K562 (cell line): ENCODE data around the gene ITSN1. TPM values are rescaled to one million over a fixed set of nuclear protein-coding genes. Genes with fewer than 3 reads are reported as not detected.
A peak's percentile ranks its signal among the peaks of the same experiment; 100 is the strongest.

Experiments
- ARHGAP35 ChIP-seq: fragments of 450-650 bp; IDR thresholded peaks from 2 replicates; pipeline ENCODE4 v1.6.1; 2018; ENCODE audit not compliant: partially characterized antibody
- ASH1L ChIP-seq: fragments of 450-650 bp; IDR thresholded peaks from 2 replicates; pipeline ENCODE4 v1.6.1; 2018; ENCODE audit warnings: borderline replicate concordance, mild to moderate bottlenecking, low read depth; ENCODE audit not compliant: partially characterized antibody
- FOXK2 ChIP-seq, 2 experiments: fragments of 450-650 bp; IDR thresholded peaks in 1 of 2; conservative IDR thresholded peaks in 1 of 2; 2 replicates each; pipeline ENCODE4 v1.6.1; 2016; ENCODE audit warnings: low read depth in 2 of 2, mild to moderate bottlenecking in 1 of 2
- HNRNPH1 ChIP-seq: fragments of 200-400 bp; formaldehyde crosslinking; optimal IDR thresholded peaks from 2 replicates; pipeline ENCODE3; 2017; ENCODE audit warnings: low read depth, mild to moderate bottlenecking, low read length, moderate library complexity
- HNRNPLL ChIP-seq: fragments of 200-400 bp; formaldehyde crosslinking; IDR thresholded peaks from 2 replicates; pipeline ENCODE4 v1.6.1; 2017; ENCODE audit warnings: low read length, low read depth, mild to moderate bottlenecking; ENCODE audit not compliant: poor library complexity, severe bottlenecking
- MECOM ChIP-seq: fragments of 250-450 bp; sonication (Bioruptor Pico); IDR thresholded peaks from 2 replicates; pipeline ENCODE4 v1.8.0; 2022; ENCODE audit warnings: inconsistent platforms
- MYNN ChIP-seq, 2 experiments: sonication (generic); formaldehyde crosslinking in 1 of 2; IDR thresholded peaks; 2 replicates each; pipeline versions ENCODE4 v1.5.0 to v1.6.1; 2016 to 2020; ENCODE audit warnings: antibody characterized with exemption in 1 of 2, missing genetic modification reagents in 1 of 2
- RBFOX2 ChIP-seq: fragments of 200-400 bp; formaldehyde crosslinking; IDR thresholded peaks from 2 replicates; pipeline ENCODE4 v1.6.1; 2017; ENCODE audit warnings: low read depth, mild to moderate bottlenecking, low read length, moderate library complexity
- RFX1 ChIP-seq: fragments of 450-650 bp; IDR thresholded peaks from 2 replicates; pipeline ENCODE4 v1.6.1; 2016; ENCODE audit warnings: mild to moderate bottlenecking, moderate library complexity
- SIN3A ChIP-seq, 2 experiments: fragments of 150-350 bp in 1 of 2; IDR thresholded peaks; 2 replicates each; pipeline ENCODE4 v1.6.1; 2011 to 2016; ENCODE audit warnings: borderline replicate concordance in 2 of 2, low read depth in 2 of 2, low read length in 2 of 2, mild to moderate bottlenecking in 2 of 2, moderate library complexity in 2 of 2; ENCODE audit not compliant: control insufficient read depth in 1 of 2
- SIRT6 ChIP-seq: IDR thresholded peaks from one replicate; pipeline ENCODE4 v1.6.1; 2012; ENCODE audit warnings: low read depth, mild to moderate bottlenecking, control low read depth, inconsistent platforms, low read length, moderate library complexity
- SNRNP70 ChIP-seq: fragments of 200-400 bp; formaldehyde crosslinking; optimal IDR thresholded peaks from 2 replicates; pipeline ENCODE3; 2017; ENCODE audit warnings: low read depth, low read length
- TARDBP ChIP-seq: fragments of 450-650 bp; IDR thresholded peaks from 2 replicates; pipeline ENCODE4 v1.6.1; 2016
- ZBED1 ChIP-seq: IDR thresholded peaks from 2 replicates; pipeline ENCODE4 v1.6.1; 2014
- ZNF121 ChIP-seq: sonication (generic); formaldehyde crosslinking; conservative IDR thresholded peaks from 2 replicates; pipeline ENCODE4 v1.8.0; 2022; ENCODE audit warnings: missing genetic modification reagents
- ZNF143 ChIP-seq: sonication (generic); formaldehyde crosslinking; IDR thresholded peaks from 2 replicates; pipeline ENCODE4 v1.9.0; 2022; ENCODE audit warnings: mild to moderate bottlenecking, missing genetic modification reagents
- ZNF347 ChIP-seq: fragments of 450-650 bp; formaldehyde crosslinking; IDR thresholded peaks from 2 replicates; pipeline ENCODE4 v1.4.0; 2020; ENCODE audit warnings: low read depth, mild to moderate bottlenecking, moderate library complexity
- polyA plus RNA-seq, 8 experiments: library from polyadenylated mRNA; depleted of rRNA in 4 of 8; stranded (reverse) in 5 of 8; unstranded in 3 of 8; fragments of >200 nt; fragmentation: Nextera tagmentation in 2 of 8; fragmentation: Illumina TruSeq in 1 of 8; extraction: Ambion mirVana in 2 of 8; extraction: Trizol in 1 of 8; gene quantifications; 2 replicates each; pipeline versions ENCODE4 v1.2.1 to v1.2.3, GENCODE V29; 2011 to 2014; ENCODE audit warnings: inconsistent platforms in 1 of 8, missing spikeins in 1 of 8
- total RNA-seq, 7 experiments: library from RNA; depleted of rRNA in 6 of 7; stranded (reverse); fragments of >200 nt in 6 of 7; fragmentation: Illumina TruSeq in 2 of 7; extraction: Trizol in 2 of 7; gene quantifications; 2 replicates each; pipeline versions ENCODE4 v1.2.1 to v1.2.3, GENCODE V29; 2011 to 2021; ENCODE audit warnings: low replicate concordance in 1 of 7
- TF ChIP-seq, protein P1 (sequence below): fragments of 200-800 bp; sonication (Bioruptor generic); IDR thresholded peaks from 2 replicates; pipeline ENCODE4 v1.6.1; 2016; ENCODE audit warnings: missing genetic modification characterization, missing compliant biosample characterization
- TF ChIP-seq, protein P2 (sequence below): sonication (generic); formaldehyde crosslinking; IDR thresholded peaks from 2 replicates; pipeline ENCODE4 v1.8.0; 2022; ENCODE audit warnings: mild to moderate bottlenecking, missing genetic modification reagents

The ITSN1 gene
- total and polyA plus RNA-seq, 9 of the 15 experiments (the other 6 are each of a cell fraction or from before 2014, with no cell fraction given), result 1.1 to 12.6 (median 4.8) TPM

- TF ChIP-seq, protein P1, sequence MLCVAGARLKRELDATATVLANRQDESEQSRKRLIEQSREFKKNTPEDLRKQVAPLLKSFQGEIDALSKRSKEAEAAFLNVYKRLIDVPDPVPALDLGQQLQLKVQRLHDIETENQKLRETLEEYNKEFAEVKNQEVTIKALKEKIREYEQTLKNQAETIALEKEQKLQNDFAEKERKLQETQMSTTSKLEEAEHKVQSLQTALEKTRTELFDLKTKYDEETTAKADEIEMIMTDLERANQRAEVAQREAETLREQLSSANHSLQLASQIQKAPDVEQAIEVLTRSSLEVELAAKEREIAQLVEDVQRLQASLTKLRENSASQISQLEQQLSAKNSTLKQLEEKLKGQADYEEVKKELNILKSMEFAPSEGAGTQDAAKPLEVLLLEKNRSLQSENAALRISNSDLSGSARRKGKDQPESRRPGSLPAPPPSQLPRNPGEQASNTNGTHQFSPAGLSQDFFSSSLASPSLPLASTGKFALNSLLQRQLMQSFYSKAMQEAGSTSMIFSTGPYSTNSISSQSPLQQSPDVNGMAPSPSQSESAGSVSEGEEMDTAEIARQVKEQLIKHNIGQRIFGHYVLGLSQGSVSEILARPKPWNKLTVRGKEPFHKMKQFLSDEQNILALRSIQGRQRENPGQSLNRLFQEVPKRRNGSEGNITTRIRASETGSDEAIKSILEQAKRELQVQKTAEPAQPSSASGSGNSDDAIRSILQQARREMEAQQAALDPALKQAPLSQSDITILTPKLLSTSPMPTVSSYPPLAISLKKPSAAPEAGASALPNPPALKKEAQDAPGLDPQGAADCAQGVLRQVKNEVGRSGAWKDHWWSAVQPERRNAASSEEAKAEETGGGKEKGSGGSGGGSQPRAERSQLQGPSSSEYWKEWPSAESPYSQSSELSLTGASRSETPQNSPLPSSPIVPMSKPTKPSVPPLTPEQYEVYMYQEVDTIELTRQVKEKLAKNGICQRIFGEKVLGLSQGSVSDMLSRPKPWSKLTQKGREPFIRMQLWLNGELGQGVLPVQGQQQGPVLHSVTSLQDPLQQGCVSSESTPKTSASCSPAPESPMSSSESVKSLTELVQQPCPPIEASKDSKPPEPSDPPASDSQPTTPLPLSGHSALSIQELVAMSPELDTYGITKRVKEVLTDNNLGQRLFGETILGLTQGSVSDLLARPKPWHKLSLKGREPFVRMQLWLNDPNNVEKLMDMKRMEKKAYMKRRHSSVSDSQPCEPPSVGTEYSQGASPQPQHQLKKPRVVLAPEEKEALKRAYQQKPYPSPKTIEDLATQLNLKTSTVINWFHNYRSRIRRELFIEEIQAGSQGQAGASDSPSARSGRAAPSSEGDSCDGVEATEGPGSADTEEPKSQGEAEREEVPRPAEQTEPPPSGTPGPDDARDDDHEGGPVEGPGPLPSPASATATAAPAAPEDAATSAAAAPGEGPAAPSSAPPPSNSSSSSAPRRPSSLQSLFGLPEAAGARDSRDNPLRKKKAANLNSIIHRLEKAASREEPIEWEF, result no peak
- TF ChIP-seq SNRNP70, result no peak
- no peak for TF ChIP-seq ZNF347 (CRISPR knock-in tag)
- no peak for TF ChIP-seq TARDBP
- TF ChIP-seq MYNN (IDR thresholded peaks at IDR 0.05), result no peak
- TF ChIP-seq MYNN (CRISPR knock-in tag; IDR thresholded peaks at IDR 0.05), result no peak
- TF ChIP-seq RFX1, result no peak
- TF ChIP-seq HNRNPH1, result no peak
- no peak for TF ChIP-seq HNRNPLL
- no peak for TF ChIP-seq ASH1L
- no peak for TF ChIP-seq ARHGAP35
- no peak for TF ChIP-seq RBFOX2
- no peak for TF ChIP-seq ZBED1
- no peak for TF ChIP-seq ZNF121 (CRISPR knock-in tag)
- no peak for TF ChIP-seq MECOM
- TF ChIP-seq ZNF143 (CRISPR knock-in tag), result no peak
- TF ChIP-seq SIRT6, result no peak
- TF ChIP-seq, protein P2, sequence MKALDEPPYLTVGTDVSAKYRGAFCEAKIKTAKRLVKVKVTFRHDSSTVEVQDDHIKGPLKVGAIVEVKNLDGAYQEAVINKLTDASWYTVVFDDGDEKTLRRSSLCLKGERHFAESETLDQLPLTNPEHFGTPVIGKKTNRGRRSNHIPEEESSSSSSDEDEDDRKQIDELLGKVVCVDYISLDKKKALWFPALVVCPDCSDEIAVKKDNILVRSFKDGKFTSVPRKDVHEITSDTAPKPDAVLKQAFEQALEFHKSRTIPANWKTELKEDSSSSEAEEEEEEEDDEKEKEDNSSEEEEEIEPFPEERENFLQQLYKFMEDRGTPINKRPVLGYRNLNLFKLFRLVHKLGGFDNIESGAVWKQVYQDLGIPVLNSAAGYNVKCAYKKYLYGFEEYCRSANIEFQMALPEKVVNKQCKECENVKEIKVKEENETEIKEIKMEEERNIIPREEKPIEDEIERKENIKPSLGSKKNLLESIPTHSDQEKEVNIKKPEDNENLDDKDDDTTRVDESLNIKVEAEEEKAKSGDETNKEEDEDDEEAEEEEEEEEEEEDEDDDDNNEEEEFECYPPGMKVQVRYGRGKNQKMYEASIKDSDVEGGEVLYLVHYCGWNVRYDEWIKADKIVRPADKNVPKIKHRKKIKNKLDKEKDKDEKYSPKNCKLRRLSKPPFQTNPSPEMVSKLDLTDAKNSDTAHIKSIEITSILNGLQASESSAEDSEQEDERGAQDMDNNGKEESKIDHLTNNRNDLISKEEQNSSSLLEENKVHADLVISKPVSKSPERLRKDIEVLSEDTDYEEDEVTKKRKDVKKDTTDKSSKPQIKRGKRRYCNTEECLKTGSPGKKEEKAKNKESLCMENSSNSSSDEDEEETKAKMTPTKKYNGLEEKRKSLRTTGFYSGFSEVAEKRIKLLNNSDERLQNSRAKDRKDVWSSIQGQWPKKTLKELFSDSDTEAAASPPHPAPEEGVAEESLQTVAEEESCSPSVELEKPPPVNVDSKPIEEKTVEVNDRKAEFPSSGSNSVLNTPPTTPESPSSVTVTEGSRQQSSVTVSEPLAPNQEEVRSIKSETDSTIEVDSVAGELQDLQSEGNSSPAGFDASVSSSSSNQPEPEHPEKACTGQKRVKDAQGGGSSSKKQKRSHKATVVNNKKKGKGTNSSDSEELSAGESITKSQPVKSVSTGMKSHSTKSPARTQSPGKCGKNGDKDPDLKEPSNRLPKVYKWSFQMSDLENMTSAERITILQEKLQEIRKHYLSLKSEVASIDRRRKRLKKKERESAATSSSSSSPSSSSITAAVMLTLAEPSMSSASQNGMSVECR (CRISPR knock-in tag), result peak; percentile 33; the same call in 1 of the 2 replicates
- no peak for TF ChIP-seq SIN3A (IDR thresholded peaks at IDR 0.05; ENCODE audit: borderline replicate concordance in 2 of 2, control insufficient read depth in 1 of 2, low read depth in 2 of 2, low read length in 2 of 2)
- peak in 1 of 2 experiments; percentile 62; a peak in 2 of 4 replicates for TF ChIP-seq FOXK2 (conservative IDR thresholded peaks at IDR 0.05 in 1 of 2, IDR thresholded peaks at IDR 0.05 in 1 of 2; ENCODE audit: low read depth in 2 of 2)
These were observed 119.2 kb downstream of the ITSN1 start (continued) for GRCh38 chr21:33761441-33762036.
